ENCODE data around the gene G6PC3.

GRCh38 chr17:44071198-44071520 is 624 bp downstream of the G6PC3 start:
- TF ChIP-seq CTCF (IDR thresholded peaks at IDR 0.05) (no peak), POLR2A (IDR thresholded peaks at IDR 0.05) (no peak)

All from lower leg skin (tissue), 3 donors.